ENCODE measurements around the gene OR51T1.

DNA sequence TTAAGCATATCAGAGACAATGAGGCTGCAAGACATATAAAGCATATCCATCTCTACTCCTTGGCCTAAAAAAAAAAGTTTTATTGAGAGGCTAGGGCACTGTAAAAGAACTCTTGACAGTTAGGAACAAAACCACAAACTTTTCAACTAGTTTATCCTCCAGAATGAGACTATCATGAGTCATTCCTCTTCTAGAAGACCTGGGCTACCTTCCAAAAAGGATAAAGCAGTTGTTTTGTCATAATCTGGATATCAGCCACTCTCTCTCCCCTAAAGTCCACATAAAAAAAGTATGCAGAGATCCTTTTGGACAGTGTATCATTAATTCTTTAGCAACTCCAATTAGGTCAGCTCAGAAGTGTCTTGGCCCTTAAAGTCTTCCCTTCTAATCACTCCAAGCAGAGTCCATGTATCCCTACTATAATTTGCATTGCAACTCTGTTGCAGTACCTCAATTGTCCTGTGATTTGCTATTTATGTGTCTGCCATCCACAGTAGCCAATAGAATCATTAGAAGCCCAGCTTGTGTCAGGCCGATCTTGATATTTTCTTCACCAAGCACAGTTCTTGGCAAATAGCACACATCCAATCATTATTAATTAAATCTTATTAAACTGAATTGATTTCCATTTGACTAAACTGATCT, 10.4 kb downstream of the OR51T1 start:
- TF ChIP-seq CTCF (IDR thresholded peaks at IDR 0.05) = no peak
- TF ChIP-seq POLR2A (IDR thresholded peaks at IDR 0.05) = no peak
